WERI-Rb-1 (cell line): Measurements from ENCODE around the gene PORCN.

ENCODE experiments used
- DNase-seq: peaks from one replicate; pipeline ENCODE4 v3.0.0-alpha.2; 2020
- H3K27ac ChIP-seq: fragments of 250-450 bp; sonication (Bioruptor Pico); 2 replicates; pipeline ENCODE4 v1.5.1; 2020; ENCODE audit warnings: mild to moderate bottlenecking, moderate library complexity
- H3K27me3 ChIP-seq: fragments of 250-450 bp; sonication (Bioruptor Pico); 2 replicates; pipeline ENCODE4 v1.5.1; 2021; ENCODE audit warnings: mild to moderate bottlenecking, low read depth, moderate library complexity; ENCODE audit not compliant: insufficient read depth, severe bottlenecking
- H3K36me3 ChIP-seq: fragments of 250-450 bp; sonication (Bioruptor Pico); 2 replicates; pipeline ENCODE4 v1.5.1; 2020; ENCODE audit warnings: mild to moderate bottlenecking, moderate library complexity
- H3K4me3 ChIP-seq: 2 replicates; pipeline ENCODE4 v1.5.1; 2011; ENCODE audit warnings: low read depth, mild to moderate bottlenecking, control low read depth, low read length
- H3K9me3 ChIP-seq: fragments of 250-450 bp; sonication (Bioruptor Pico); 2 replicates; pipeline ENCODE4 v1.5.1; 2021; ENCODE audit warnings: mild to moderate bottlenecking, moderate library complexity; ENCODE audit not compliant: severe bottlenecking
- CTCF ChIP-seq: IDR thresholded peaks from 2 replicates; pipeline ENCODE4 v1.5.1; 2011; ENCODE audit warnings: low read depth, mild to moderate bottlenecking, control low read depth, inconsistent platforms, low read length

The PORCN gene

GRCh38 chrX:48470110-48470832 lies 38.5 kb upstream of the PORCN start, which contains the start of gene SLC38A5:
TSS of gene SLC38A5 (minus strand) at chrX:48470260. CDS start at chrX:48467924, 2,336 bp downstream.
- H3K27me3 ChIP-seq: no peaks in the 10 kb centered on the region
- no peaks in the 10 kb centered on the region for H3K9me3 ChIP-seq
- H3K4me3 ChIP-seq: peak within 1 kb of the TSS; percentile 50
- peak within 1 kb of the TSS; percentile 90 for H3K27ac ChIP-seq
- TF ChIP-seq CTCF: no peak
- no peak for DNase-seq
- peaks cover 25% of the 10 kb centered on the region for H3K36me3 ChIP-seq

GRCh38 chrX:48470833-48471118 lies 38.0 kb upstream of the PORCN start:
- Histone ChIP-seq H3K9me3 (no peaks in the 10 kb centered on the region), H3K27ac (peak overlapping the region; percentile 90), H3K4me3 (no peak overlapping the region), H3K27me3 (no peaks in the 10 kb centered on the region), H3K36me3 (peaks cover 20% of the 10 kb centered on the region)
- no peak for TF ChIP-seq CTCF
- DNase-seq: no peak

GRCh38 chrX:48471504-48471903 lies 37.3 kb upstream of the PORCN start:
- H3K27me3 ChIP-seq: no peaks in the 10 kb centered on the region
- H3K36me3 ChIP-seq: peaks cover 15% of the 10 kb centered on the region
- H3K27ac ChIP-seq: peak overlapping the region; percentile 90
- DNase-seq: no peak
- H3K9me3 ChIP-seq: no peaks in the 10 kb centered on the region
- peak overlapping the region; percentile 26; the same call in 1 of the 2 replicates for H3K4me3 ChIP-seq
- no peak for TF ChIP-seq CTCF

- no peak for TF ChIP-seq CTCF
- Histone ChIP-seq H3K4me3 (peak overlapping the region; percentile 26), H3K27ac (peak overlapping the region; percentile 90), H3K27me3 (no peaks in the 10 kb centered on the region), H3K36me3 (peaks cover 8% of the 10 kb centered on the region), H3K9me3 (no peaks in the 10 kb centered on the region)
- peak; percentile 81 for DNase-seq
Observed at GRCh38 chrX:48472225-48472624, 36.6 kb upstream of the PORCN start.

GRCh38 chrX:48472851-48473703 lies 35.7 kb upstream of the PORCN start:
- Histone ChIP-seq H3K27ac (peak overlapping the region; percentile 90), H3K4me3 (peak overlapping the region; percentile 26), H3K36me3 (no peaks in the 10 kb centered on the region), H3K27me3 (no peaks in the 10 kb centered on the region), H3K9me3 (no peaks in the 10 kb centered on the region)
- no peak for TF ChIP-seq CTCF
- peak; percentile 83 for DNase-seq
